HG03159 (cell line): ENCODE results near the gene TRIB2.

Experiments
- ATAC-seq: cut with Tn5 transposase; IDR thresholded peaks from one replicate; pipeline ENCODE4 v1.9.1; 2021; ENCODE audit warnings: mild to moderate bottlenecking, moderate library complexity; ENCODE audit not compliant: unreplicated experiment

TRIB2 gene

DNA sequence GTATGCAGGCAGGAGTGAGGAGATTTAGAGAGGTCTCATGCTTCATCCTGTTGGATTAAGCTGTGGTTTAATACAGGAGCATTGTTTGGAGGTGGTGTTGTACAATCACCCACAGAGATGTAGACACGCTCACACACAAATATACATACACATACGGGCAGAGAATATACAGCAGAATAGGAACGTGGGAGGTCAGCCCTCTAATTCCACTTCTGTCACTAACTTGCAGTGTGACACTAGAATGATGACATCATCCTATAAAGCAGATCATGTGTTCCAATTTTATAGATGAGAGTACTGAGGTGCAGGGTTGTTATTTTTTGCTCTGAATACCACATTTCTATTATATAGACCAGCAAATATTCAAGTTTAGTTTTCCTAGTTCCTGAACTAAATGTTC lies 54.4 kb downstream of the TRIB2 start:
- ATAC-seq, result no peak

DNA sequence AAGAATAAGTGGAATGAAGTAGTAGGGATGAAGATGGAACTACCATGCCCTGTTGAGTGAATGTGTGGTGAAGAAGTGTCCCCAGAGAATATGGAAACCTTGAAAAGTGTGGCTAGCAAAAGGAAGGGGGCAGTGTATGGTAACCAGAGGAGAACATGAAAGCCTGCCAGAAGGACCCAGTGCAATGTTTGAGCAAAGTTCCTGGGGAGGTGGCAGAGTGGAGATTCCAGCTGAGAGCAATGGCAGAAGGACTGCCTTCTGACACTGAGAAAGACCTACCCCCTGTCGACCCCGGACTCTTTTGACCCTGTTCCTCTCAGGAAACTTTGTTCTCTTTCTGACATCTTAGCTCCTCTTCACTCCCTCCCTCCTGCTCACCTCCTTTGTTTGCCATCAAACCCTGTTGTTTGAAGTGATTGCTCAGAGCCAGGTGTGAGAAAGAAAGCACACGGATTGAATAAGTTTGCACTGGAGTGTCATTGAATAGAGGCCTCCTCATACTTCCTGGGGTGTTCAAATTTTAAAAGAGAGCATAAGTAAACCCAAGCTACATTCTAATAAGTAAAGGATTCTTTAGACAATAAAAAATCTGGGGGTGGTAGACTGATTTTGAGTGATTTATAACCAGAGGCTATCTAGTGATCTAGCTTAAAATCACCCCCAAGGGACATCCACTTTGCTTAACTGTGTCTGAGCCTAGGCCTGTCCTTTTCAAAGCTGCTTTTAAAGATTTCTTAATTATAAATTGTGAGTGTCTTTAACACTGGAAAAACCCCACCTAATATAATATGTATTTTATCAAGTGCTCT lies 57.1 kb downstream of the TRIB2 start:
- ATAC-seq, result no peak

DNA sequence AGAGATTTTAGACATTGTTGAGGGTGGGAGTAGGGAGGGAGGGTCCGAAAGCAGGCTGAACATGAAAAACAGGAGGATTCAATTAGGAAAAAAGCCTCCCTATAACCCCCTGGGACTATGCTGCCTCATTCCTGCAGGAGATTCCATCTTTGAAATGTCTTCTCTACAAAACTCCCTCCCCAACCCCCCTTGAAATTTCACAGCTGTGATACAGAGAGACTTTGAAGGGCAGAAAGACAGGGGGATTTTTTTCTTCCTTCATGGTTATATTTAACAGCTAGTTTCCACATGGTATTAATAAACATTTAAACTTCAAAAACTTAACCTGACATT lies 57.6 kb downstream of the TRIB2 start:
- ATAC-seq, result no peak

DNA sequence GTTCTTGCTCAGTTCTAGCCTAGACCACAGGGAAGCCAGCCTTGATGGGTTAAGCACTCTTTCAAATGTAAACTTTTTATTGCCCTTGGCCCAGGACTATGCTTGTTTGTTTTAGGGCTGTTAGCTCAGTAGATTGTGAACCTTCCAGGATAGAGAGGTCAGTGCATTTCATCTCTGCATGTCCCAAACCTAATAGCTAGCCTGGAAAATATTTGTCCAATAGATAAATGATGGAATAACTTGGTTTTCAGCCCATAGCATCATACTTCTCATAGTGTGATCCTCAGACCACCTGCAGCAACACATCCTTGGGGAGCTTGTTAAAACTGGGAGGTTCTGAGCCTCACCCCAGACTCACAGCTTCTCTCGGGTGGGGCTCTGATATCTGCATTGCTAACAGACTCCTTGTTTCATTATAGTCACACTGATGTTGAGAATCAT lies 59.8 kb downstream of the TRIB2 start:
- ATAC-seq, result no peak

DNA sequence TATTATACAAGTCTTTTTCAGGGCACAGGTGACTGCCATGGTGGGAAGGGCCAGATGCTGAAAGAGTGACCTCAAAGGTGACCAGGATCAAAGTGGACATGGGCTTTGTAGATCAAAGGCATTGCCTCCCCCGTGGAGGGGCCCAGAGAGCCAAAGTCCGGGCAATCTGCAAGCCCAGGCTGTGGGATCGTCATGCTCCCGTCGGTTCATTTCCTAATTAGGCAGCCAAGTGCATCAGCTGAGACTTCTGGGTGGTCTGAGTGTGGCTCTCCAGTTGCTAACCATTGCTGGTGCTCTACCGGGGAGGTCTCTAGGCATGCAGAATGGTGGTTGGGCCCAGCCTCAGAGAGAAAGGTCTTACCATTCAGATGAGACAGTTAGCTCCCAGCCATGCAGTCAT lies 61.6 kb downstream of the TRIB2 start:
- ATAC-seq, result no peak

DNA sequence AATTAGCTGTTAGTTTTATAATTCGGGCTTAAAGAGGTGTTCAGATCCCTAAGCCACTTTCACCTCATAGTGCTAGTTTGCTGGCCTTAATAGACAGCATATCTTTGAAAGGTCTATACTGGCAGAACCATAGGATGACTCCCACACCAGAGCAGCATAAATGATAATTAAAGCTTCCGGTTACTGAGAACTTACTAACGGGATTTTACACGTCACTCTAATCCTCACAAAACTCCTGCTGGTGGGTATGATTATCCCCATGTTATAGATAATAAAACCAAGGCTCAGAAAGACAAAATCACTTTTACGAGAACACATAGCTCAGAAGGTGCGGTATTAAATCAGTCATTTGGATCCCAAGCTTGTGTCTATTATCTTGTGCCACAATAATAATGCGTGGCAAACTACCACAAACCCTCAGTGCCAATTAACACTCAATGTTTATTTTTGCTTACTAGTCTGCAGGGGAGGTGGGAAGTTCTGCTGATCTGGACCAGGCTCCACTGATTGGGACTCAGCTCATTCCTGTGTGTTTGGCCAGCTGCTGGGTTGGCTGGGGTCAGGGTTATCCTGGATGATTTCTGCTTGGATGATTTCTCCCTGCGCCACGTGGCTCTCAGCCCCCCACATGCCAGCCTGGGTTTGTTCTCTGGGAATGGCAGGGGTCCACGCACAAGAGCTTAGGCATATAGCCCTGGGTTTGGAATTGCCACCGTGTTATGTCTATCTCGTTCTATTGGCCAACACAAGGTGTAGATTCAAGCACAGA lies 62.3 kb downstream of the TRIB2 start:
- ATAC-seq, result no peak

DNA sequence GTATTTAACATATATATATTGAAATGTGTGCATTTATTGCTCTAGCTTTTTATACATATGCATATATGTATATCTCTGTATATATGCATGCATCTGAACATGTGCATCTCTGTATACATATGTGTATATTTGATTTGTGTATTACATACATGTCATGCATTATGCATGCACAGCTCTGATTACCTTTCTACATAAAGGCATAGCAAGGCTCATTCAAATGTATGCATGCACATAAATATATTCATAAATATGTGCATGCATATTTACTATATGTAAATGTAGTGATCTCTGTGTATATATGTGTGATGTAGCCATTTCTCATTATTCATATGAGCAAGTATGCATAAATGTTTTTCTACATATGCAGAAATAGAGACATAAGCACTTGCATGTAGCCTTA lies 64.6 kb downstream of the TRIB2 start:
- no peak for ATAC-seq

DNA sequence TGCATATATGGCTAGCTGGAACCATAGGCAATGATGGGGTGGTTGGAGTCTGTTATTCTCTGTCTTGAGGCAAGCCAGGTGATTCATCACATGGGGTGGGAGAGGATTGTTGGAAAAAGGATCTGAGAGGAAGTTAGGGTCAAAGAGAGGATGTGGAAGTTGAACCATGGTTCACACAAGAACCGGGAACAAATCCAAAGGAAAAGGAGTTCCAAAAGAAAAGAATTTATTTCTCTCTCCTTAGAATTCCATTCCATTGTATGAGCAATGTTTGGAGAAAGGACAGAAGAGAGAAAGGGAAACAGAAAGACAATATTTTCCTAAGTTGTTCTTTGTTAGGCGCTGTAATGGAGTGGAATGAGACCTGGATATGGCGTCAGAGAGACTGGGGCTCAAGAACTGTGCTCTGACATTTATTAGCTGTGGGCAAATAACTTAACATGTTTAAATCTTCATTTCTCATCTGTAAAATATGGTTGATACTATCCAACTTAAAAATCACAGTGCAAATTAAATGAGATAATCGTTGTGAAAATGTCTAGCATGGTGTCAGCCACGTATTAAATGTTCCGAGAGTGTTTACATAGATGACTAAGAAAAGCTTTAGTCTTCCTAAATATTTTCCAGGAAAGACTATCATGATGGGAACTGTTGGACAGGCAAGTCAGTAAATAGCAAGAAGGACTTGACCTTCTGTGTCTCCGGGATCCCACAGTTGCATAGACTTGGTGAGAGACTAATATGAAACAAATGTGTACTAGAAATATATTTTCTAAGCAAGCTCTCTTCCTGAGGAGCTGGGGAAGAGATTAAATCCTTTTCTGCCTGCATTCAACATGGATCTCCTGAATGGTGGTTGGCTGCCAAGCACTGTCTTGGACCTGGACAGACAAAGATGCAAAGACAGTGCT lies 71.4 kb downstream of the TRIB2 start:
- no peak for ATAC-seq

DNA sequence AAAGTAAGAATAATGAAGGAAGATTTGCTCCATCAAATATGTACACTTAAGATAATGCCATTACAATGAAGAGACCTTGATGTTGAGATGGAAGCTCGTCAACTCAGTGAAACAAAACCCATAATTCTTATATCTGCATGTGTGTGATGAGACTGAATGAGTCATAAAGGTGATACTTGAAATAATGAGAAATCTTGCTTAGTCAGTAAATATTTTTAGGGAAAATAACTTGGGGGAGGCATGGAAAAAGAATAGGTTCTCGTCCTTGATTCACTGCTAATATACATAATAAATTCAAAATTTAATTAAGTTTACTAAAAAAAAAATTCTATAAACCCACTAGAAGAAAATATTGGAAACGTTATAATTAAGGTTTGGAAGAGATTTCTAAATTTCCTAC lies 75.2 kb downstream of the TRIB2 start:
- no peak for ATAC-seq
